Fibroblast of skin of left quadriceps (primary cell): ENCODE results near the gene PTGIS.

ENCODE experiments used
- DNase-seq, 2 experiments: peaks; one replicate each; pipeline ENCODE4 v3.0.0-alpha.2; 2013; ENCODE audit warnings: low read depth in 2 of 2

PTGIS gene

DNA sequence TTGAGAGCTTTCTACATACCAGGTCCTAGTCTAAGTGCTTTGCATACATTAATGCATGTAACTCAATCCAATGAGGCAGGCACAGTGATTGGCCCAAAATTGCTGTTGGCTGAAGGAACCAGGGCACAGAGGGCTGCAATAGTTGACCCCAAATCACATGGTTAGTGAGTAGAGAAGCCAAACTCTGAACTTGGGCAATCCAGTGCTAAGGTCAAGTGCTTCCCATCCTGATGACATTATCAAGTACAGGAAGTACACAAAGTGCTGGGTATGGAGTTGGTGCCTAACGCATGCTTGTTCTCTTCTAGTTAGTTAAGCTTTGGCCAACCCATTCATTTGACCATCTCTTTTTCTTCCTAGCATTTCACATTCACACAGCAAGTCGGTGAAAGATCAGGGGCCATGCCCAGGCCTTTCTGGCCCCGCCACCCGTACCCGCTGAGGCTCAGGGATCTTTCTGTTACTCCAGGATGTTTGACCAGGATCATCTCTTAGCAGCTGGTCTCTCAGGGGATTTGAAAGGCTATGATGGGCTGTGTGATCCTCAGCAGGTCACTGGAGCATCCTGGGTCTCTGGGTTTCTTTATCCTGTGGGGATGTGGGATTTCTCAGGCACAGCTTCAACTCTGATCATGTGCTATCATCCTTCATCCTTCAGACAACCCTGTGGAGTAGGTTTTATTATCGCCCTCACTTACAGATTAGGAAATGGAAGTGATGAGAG, 92.5 kb downstream of the PTGIS start:
- no peak for DNase-seq

DNA sequence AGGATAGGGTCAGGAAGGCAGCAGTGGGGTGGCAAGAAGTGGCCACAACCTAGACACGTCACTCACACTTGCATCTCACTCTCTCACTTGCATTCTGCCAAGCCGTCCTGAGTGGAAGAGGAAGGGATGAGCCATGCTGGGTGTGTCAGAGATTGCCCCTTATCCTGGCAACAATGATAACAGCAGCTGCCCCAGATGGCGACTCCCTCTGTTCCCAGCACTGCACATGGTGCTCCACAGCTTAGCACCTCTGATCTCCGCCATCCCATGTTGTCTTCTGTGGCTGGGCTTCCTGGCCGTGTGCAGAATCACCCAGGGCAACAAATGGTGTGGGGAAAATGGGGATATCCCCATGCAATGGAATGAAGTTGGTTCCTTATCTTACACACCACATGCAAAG, 96.5 kb downstream of the PTGIS start:
- no peak for DNase-seq

DNA sequence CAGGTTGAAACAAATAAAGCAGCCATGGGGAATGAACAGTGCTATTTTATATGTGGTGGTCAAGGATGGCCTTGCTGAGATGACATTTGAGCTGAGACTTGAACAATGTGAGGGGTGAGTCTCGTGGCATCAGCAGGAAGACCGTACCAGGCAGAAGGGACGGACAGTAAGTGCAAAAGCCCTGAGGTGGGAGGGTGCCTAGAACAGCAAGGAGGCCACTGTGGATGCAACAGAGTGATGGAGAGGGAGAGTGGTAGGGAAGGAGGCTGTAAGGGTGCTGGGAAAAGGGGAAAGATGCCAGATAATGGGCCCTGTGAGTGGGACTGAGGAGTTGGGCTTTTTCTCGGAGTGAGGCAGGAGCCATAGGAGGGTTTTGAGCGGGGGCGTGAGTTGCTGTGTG, 97.0 kb downstream of the PTGIS start:
- DNase-seq: no peak

DNA sequence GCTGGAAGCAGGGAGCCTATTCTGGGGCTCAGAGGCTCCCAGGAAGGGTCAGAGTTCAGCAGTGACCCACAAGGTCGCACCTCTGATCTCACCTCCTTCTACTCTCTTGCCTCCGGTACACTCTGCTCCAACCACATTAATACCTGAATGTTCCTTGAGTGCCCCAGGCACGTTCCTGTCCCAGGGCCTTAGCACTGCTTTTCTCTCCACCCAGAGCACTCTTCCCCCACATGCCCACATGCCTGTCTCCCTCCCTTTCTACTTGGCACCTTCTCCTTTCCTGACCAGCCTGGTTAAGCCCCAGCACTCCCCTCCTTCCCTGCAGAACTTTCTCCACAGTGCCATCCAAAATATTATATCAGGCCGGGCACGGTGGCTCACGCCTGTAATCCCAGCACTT, 98.9 kb downstream of the PTGIS start:
- no peak for DNase-seq

DNA sequence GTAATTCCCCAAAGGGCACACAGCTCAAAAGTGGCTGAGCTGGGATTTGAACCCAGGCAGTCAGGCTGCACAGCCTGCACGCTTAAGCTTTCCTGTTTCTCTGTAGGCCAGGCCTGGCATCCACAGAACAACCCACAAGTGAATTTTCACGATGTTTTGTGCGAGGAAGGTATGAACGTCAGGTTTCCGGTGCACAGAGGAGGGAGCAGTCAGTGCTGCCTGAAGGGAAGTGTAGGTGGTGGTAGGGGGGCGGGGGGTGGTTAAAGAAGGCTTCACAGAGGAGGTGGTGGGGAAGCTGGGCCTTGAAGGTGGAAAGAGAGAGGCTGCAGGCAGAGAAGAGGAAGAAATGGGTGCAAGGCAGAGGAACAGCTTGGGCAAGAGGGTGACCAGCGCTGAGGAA, 99.5 kb downstream of the PTGIS start:
- no peak for DNase-seq

DNA sequence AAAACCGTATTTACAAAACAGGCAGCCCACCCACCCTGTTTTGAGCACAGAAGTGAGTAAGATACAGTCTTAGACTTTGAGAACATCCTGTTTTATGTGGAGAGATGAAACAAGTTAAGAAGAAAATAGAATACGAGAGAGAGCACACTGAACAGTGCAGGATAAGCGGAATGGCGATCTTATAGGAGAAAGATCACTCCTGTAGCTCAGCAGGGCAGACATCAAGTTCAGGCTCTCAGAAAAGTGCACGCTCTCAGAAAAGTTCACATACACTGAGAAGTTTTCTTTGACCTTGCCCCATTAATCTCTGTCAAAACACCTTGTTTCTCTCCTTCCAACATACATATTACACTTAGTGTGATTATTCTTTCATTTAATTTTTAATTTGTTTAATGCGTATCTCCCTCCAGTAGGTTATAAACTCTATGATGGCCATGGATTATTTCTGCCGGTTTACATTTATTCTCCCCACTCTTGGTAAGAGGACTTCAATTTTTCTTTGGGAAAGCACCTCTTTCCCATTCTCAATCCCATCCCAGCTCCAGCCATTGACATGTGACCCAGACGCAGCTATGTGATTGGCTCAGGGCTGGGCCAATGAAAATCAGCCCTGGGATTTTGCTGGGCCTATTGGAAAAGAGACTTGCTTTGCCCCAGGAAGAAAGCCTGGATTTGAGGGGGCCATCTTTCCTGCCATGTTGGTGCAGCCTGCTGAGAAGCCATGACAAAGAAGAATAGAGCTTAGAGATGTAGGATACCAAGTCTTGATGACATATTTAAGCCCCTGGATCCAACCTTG, 101.6 kb downstream of the PTGIS start:
- no peak for DNase-seq

DNA sequence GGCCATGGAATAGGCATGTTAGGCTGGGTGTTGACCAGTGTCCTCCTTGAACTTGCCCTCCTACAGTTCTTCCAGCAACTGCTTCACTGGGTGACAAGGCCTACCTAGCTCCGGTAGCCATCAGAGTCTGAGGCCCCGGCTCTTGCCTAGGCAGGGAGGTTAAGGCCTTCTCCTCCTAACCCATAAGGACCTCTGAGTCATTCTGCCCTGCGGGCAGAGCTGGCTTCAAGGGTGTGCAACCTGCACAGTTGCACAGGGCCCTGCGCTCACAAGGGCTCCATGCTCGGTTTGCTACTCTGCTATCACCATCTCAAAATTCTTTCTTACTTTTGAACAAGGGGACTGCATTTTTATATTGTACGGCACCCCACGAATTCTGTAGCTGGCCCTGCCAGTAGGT, 103.4 kb downstream of the PTGIS start:
- no peak for DNase-seq

DNA sequence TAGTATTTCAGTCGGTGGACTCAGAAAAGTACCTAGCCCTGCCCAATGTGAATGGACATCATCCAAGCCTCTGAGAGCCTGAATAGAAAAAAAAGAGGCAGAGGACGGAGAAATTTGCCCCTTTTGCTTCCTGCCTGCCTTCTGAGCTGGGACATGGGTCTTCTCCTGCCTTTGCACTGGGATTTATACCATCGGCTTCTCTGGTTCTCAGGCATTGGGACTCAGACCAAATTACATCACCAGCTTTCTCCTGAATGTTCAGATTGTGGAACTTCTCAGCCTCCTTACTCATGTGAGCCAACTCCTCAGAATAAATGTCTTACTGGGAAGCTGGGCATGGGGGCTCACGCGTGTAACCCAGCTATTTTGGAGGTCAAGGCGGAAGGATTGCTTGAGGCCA, 105.3 kb downstream of the PTGIS start:
- DNase-seq: no peak

DNA sequence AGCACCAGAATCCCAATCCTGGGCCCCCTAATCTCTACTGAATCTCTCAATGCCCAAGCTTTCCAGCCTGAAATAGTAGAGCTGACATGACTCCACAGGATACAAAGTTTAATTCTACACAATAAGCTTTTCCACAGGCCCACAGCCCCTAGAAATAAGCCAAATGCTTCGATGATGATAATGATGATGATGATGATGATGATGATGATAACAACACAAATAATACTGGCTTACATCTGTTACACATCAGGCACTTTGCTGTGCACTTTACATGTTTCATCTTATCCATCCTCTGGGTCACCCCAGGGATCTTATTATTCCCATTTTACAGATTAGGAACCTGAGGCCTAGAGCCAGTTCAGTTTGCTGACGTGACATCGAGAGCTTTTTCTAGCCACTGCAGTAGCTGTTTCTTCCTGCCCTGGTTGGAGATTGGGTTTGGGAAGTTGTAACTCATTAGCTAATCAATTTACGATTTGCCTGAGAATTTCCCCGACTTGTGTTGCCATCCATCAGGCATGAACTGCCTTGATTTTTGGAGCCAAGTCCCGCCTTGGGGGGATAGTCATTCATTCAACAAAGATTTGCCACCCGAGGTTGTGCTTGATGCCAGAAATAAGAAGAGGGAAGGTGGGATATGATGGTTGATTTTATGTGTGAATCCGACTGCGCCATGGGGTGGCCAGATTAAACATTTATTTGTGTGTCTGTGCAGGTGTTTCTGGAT, 105.9 kb downstream of the PTGIS start:
- DNase-seq: no peak

DNA sequence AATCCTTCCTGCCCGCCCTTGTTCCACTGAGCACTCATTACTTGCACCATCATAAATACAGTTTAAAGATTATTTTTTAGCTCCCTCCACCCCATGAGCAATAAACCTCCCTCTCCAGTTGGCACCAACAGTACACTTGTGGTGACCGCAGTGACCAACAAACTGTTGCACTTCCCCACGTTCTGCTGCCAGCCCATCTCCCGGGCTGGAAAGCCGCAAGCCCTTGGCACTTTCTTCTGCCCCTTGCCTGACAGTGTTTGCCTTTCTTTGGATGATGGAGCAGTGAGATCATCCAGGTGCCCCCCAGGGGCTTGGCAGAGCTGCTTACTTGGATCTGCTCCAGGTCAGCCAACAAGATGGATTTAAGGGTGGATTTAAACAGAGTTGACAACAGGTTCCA, 107.0 kb downstream of the PTGIS start:
- DNase-seq: no peak

DNA sequence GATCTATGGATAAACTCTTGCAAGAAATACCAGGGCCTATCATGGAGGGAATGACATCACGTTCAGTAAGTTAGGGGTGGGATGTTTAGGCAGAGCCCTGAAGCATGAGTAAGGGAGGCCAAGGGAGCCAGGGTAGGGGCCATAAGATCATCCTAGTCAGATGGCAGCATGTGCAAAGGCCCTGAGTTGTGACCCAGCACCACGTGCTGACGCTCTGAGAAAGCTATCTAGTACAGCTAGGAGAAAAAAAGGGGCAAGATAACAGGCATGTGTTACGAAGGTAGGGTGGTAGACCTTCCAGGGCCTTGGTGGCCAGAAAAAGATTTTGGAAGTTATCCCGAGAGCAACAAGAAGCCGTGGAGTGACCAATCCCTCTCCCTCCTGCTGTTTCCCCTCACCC, 107.8 kb downstream of the PTGIS start:
- no peak for DNase-seq

DNA sequence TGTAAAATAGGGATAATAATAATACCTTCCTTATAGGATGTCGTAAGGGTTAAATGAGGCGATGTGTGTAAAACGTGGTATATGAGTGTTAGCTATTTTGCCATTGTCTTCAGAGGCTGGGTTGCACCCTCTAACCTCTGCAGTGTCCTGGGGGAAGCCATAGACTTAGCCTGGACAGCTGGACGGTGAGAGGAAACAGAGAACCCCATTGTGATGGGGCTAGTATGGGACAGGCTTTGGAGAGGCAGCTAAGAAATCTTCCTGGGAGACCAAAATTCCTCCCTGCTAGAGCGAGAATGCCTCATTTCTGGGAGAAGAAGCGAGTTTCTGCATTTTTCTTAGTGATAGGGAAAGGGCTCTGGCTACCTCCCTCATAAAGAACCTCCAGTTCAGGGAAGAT, 108.3 kb downstream of the PTGIS start:
- DNase-seq: no peak

DNA sequence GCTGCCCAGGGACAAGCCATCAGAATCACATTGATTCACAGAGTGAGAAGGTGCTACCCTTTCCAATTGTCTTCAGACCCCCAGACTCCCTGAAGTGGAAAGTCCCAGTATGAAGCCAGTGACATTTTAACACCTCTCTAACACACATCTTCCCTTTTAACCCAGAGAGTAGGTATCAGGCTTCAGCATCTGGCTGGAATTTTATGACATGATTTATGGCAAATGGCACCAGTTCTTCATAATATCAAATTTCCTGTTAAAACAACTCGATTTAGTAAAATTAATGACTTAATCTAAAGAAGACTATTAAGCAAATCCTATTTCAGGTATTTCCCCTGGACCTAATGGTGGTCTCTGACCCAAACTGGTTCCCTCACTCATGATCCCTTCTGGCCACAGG, 110.5 kb downstream of the PTGIS start:
- DNase-seq: no peak

DNA sequence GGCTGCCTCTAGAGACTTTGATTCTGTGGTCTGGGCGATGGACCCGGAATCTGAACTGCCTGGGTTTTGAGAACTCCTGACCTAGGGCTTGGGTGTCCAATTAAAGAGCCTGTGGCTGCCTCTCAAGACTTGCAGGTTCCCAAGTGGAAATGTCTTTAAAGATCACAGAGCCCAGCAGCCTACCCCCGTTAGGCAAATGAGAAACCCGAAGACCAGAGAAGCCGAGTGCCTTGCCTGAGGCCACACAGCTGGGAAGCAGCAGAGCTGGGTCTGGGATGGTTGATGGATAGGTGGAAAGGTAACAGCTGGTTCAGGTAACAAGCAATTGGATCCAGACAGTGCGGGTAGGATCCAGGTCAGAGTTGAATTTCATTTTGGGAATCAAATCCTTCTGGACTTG, 111.3 kb downstream of the PTGIS start:
- DNase-seq: no peak

DNA sequence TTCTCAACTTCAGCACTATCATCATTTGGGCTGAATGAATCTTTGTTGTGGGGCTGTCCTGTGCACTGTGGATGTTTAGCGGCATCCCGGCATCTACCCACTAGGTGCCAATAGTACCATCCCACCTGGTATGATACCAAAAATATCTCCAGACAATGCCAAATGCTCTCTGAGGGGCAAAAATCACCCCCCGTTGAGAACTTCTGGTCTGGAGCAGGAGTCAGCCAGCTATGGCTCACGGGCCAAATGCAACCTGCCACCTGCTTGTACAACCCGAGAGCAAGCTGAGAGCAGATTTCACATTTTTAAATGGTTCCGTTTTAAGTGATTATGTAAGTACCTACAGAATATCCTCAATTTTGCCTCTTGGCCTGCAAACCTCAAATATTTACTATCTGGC, 112.2 kb downstream of the PTGIS start:
- no peak for DNase-seq
